Loucy (cell line): ENCODE data around the gene SMIM13.

ENCODE experiments used
- H2AFZ ChIP-seq: fragments of 200-600 bp; sonication (generic); 2 replicates; pipeline ENCODE4 v1.6.0; 2016; ENCODE audit warnings: antibody characterized with exemption, mild to moderate bottlenecking, low read length, moderate library complexity
- H3F3A ChIP-seq: fragments of 200-600 bp; 2 replicates; pipeline ENCODE4 v1.6.0; 2016; ENCODE audit warnings: antibody characterized with exemption, low read depth, mild to moderate bottlenecking
- H3K27me3 ChIP-seq: fragments of 200-600 bp; sonication (generic); 2 replicates; pipeline ENCODE4 v1.6.1; 2014; ENCODE audit warnings: low read length, mild to moderate bottlenecking; ENCODE audit not compliant: insufficient read depth, poor library complexity, severe bottlenecking
- H3K36me3 ChIP-seq: fragments of 200-600 bp; sonication (generic); 2 replicates; pipeline ENCODE4 v1.6.1; 2016; ENCODE audit warnings: low read length; ENCODE audit not compliant: insufficient read depth
- H3K4me1 ChIP-seq: fragments of 200-600 bp; sonication (generic); 2 replicates; pipeline ENCODE4 v1.5.1; 2014; ENCODE audit warnings: low read length, mild to moderate bottlenecking; ENCODE audit not compliant: insufficient read depth, poor library complexity, severe bottlenecking
- H3K4me2 ChIP-seq: fragments of 200-600 bp; sonication (generic); 2 replicates; pipeline ENCODE4 v1.6.0; 2014; ENCODE audit warnings: antibody characterized with exemption, low read length, low read depth, mild to moderate bottlenecking; ENCODE audit not compliant: poor library complexity, severe bottlenecking
- H3K4me3 ChIP-seq: fragments of 200-600 bp; sonication (generic); 2 replicates; pipeline ENCODE4 v1.5.1; 2014; ENCODE audit warnings: low read length, mild to moderate bottlenecking, mixed read lengths; ENCODE audit not compliant: poor library complexity, severe bottlenecking
- H3K79me2 ChIP-seq: fragments of 200-600 bp; sonication (generic); 2 replicates; pipeline ENCODE4 v1.6.1; 2014; ENCODE audit warnings: low read length; ENCODE audit not compliant: insufficient read depth
- H3K9ac ChIP-seq: fragments of 200-600 bp; sonication (generic); 2 replicates; pipeline ENCODE4 v1.6.0; 2014; ENCODE audit warnings: mild to moderate bottlenecking, low read depth, low read length, moderate library complexity; ENCODE audit not compliant: poor library complexity, severe bottlenecking
- H3K9me2 ChIP-seq: fragments of 200-600 bp; sonication (generic); replicated peaks from 2 replicates; pipeline ENCODE4 v1.6.1; 2016; ENCODE audit warnings: low read depth, low read length, mixed read lengths
- H3K9me3 ChIP-seq: fragments of 200-600 bp; sonication (generic); 2 replicates; pipeline ENCODE4 v1.6.1; 2014; ENCODE audit warnings: mild to moderate bottlenecking, antibody characterized with exemption, low read length, low read depth; ENCODE audit not compliant: insufficient read depth
- H4K20me1 ChIP-seq: fragments of 200-600 bp; sonication (generic); 2 replicates; pipeline ENCODE4 v1.6.0; 2014; ENCODE audit warnings: antibody characterized with exemption, low read length, mild to moderate bottlenecking; ENCODE audit not compliant: insufficient read depth, poor library complexity, severe bottlenecking
- EZH2phosphoT487 ChIP-seq: fragments of 200-600 bp; IDR thresholded peaks from 2 replicates; pipeline ENCODE4 v1.6.1; 2018; ENCODE audit warnings: antibody characterized with exemption, mild to moderate bottlenecking, moderate library complexity, borderline replicate concordance
- TF ChIP-seq, protein P1 (sequence below): fragments of 200-600 bp; sonication (generic); conservative IDR thresholded peaks from 2 replicates; pipeline ENCODE4 v1.5.1; 2014; ENCODE audit warnings: mild to moderate bottlenecking, antibody characterized with exemption, low read length

SMIM13 gene

DNA sequence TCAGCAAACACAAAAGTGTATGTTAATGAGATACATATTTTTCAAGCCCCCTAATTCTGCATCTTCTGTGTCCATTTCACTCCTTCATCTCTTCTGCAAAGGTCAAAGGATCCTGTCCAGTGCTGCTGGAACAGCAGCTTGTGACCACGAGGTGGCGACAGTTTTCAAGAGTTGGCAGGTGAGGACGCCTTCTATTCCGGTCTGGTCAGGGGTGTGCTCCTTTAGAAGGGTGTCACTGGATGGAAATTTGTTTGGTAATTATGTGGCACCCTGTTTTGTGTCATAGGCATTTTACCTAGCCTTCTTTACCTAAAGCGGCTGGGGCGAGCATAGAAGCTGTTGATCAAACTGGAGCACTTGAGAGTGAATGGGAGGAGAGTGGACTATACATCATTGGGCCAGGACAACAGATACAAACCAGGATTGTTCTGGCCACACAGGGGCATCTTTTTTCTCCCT, 50.8 kb downstream of the SMIM13 start:
- no peaks in the 10 kb centered on the region for H3K4me1 ChIP-seq
- no peaks in the 10 kb centered on the region for H3K36me3 ChIP-seq
- H3K27me3 ChIP-seq, result no peaks in the 10 kb centered on the region
- no peaks in the 10 kb centered on the region for H3K9me2 ChIP-seq
- no peak overlapping the region for H3K9ac ChIP-seq
- H4K20me1 ChIP-seq, result no peaks in the 10 kb centered on the region
- no peaks in the 10 kb centered on the region for H3F3A ChIP-seq
- no peaks in the 10 kb centered on the region for H3K9me3 ChIP-seq
- no peaks in the 10 kb centered on the region for H3K79me2 ChIP-seq
- no peak overlapping the region for H3K4me2 ChIP-seq
- TF ChIP-seq, protein P1, sequence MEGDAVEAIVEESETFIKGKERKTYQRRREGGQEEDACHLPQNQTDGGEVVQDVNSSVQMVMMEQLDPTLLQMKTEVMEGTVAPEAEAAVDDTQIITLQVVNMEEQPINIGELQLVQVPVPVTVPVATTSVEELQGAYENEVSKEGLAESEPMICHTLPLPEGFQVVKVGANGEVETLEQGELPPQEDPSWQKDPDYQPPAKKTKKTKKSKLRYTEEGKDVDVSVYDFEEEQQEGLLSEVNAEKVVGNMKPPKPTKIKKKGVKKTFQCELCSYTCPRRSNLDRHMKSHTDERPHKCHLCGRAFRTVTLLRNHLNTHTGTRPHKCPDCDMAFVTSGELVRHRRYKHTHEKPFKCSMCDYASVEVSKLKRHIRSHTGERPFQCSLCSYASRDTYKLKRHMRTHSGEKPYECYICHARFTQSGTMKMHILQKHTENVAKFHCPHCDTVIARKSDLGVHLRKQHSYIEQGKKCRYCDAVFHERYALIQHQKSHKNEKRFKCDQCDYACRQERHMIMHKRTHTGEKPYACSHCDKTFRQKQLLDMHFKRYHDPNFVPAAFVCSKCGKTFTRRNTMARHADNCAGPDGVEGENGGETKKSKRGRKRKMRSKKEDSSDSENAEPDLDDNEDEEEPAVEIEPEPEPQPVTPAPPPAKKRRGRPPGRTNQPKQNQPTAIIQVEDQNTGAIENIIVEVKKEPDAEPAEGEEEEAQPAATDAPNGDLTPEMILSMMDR, result peak; percentile 99
- no peak for TF ChIP-seq EZH2phosphoT487
- no peak overlapping the region for H2AFZ ChIP-seq
- no peak overlapping the region for H3K4me3 ChIP-seq

DNA sequence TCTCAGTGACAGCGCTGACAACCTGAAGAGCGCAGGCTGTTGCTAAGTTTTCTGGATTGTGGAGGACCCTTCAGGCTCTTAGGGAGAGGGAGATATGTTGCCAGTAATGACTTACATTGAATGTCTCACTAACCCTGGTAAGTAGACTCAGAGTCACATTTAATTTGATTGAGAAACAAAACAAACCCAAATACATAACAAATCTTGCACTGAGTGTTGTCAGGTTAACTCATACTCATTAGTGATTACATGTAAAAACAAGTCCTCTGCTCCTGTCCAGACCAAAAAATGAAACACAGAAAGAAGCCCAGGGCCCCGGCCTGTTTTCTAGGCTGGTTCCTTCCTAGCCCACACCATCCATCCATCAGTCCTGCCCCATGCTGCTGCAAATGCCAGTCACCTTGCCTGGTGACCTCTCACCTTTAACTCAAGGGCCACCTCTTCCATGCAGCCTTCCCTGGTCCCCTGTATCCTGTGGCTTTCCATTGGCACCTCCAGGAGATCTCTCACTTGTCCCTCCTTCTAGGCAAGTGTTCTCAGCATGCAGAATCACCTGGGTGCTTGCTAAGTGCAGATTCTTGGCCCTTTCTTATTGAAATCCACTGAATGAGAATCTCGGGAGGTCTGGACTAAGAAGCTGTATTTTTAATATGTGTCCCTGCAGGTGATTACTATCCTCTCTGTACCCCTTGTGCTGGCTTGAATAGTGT, 52.6 kb downstream of the SMIM13 start:
- no peak overlapping the region for H3K4me2 ChIP-seq
- no peak overlapping the region for H3K9ac ChIP-seq
- H4K20me1 ChIP-seq, result no peaks in the 10 kb centered on the region
- H3K9me2 ChIP-seq, result no peaks in the 10 kb centered on the region
- no peaks in the 10 kb centered on the region for H3K9me3 ChIP-seq
- no peaks in the 10 kb centered on the region for H3F3A ChIP-seq
- no peak overlapping the region for H2AFZ ChIP-seq
- no peaks in the 10 kb centered on the region for H3K27me3 ChIP-seq
- H3K79me2 ChIP-seq, result no peaks in the 10 kb centered on the region
- no peaks in the 10 kb centered on the region for H3K36me3 ChIP-seq
- H3K4me1 ChIP-seq, result no peaks in the 10 kb centered on the region
- TF ChIP-seq, protein P1, result no peak
- no peak for TF ChIP-seq EZH2phosphoT487
- no peak overlapping the region for H3K4me3 ChIP-seq

DNA sequence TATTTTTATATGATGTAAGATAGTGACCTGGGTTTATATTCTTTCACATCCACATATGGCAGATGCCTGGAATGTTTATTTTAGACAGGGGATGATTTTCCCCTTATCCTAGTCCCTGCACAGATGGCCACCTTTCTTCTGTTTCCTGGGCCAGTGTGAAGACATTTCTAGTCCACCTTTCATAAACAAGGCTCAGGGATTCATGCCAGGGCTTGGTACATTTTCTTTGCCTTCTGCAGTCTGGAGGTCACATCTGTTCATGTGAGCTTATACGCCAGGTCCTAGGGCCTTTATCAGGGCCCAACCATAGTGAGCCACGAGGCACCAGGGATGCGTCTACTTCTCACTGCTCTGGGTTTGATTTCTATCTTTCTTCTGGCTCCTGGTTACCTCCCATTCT, 55.9 kb downstream of the SMIM13 start:
- no peaks in the 10 kb centered on the region for H4K20me1 ChIP-seq
- H3K4me2 ChIP-seq, result no peak overlapping the region
- no peak overlapping the region for H3K9ac ChIP-seq
- no peaks in the 10 kb centered on the region for H3K4me1 ChIP-seq
- H3K79me2 ChIP-seq, result no peaks in the 10 kb centered on the region
- no peaks in the 10 kb centered on the region for H3K9me2 ChIP-seq
- H3K27me3 ChIP-seq, result no peaks in the 10 kb centered on the region
- H3K9me3 ChIP-seq, result no peaks in the 10 kb centered on the region
- TF ChIP-seq, protein P1, result no peak
- H3K36me3 ChIP-seq, result no peaks in the 10 kb centered on the region
- H3K4me3 ChIP-seq, result no peak overlapping the region
- H3F3A ChIP-seq, result no peaks in the 10 kb centered on the region
- no peak overlapping the region for H2AFZ ChIP-seq
